ENCODE measurements around the gene CRIM1.

CRIM1 gene

DNA sequence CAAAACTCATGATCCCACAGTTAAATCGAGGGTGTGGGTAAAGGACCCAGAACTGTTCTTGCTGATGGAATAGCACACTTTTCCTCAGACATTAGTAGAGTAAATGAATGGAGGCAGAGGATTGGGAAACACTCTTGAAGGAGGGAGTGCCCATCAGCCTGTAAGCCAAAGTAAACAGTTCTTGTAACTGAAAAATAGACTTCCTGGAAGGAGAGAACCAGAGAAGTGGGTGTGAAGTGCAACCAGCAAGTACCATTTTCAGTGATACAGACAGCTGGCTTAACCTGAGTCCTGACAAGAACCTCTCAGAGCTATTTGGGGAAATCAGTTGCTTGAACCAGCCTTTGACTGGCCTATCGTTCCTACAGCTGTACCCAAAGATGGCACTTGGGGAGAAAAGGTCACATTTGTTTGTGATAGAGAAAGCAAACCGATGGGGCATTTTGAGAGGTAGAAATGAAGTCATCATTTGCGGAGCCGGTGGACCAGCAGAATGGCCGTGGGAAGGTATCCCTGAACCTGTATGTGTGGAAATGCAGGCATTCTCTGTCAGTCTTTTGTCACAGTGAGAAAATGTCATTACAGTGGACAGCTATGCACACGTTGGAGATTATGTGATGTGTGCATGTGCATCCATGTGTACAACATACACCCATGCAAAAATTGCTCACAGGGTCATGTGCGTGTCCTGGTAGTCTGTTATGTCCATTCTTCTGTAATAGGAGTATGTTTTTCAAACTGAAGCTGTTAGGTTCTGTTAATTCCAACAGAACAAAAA is 17.8 kb downstream of the CRIM1 start:
- no peak for DNase-seq (ENCODE audit: low read depth)

- DNase-seq (ENCODE audit: low read depth): no peak
Measured at GRCh38 chr2:36374585-36374984, 19.0 kb downstream of the CRIM1 start.

- no peak for DNase-seq (ENCODE audit: low read depth)
Measured at GRCh38 chr2:36376319-36376765, 20.8 kb downstream of the CRIM1 start.

DNA sequence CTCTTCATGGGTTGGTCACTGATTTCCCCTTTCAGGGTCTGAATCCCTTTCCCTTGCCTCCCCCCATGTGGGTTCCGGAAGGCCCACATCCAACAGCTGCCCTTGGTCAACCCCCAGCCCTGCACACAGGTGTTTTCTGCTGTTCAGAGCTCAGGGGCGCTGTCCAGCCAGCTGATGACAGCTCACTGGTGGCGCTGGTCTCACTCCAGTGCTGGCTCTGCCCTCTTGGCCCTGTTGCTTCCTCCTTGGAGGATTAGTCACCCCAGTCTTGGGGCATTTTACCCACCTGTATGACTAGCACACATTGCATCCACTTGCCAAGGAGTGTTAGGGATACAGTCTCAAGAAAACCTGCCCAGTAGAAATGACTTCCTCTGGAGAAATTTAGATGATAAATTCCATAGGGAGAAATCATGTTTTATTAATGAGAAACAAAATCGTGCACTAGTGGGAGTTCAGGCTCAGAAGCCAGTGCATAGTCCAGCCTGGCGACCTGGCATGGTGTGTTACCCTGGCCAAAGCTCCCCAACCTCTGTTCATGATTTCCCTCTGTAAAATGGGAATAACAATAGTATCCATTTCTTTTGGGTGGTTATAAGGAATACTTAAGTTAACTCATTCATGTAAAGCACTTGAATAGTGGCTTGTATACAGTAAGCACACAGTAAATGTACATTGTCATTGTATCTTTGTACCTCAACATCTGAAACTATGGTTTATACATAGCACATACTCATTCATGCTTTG is 21.6 kb downstream of the CRIM1 start:
- no peak for DNase-seq (ENCODE audit: low read depth)

DNA sequence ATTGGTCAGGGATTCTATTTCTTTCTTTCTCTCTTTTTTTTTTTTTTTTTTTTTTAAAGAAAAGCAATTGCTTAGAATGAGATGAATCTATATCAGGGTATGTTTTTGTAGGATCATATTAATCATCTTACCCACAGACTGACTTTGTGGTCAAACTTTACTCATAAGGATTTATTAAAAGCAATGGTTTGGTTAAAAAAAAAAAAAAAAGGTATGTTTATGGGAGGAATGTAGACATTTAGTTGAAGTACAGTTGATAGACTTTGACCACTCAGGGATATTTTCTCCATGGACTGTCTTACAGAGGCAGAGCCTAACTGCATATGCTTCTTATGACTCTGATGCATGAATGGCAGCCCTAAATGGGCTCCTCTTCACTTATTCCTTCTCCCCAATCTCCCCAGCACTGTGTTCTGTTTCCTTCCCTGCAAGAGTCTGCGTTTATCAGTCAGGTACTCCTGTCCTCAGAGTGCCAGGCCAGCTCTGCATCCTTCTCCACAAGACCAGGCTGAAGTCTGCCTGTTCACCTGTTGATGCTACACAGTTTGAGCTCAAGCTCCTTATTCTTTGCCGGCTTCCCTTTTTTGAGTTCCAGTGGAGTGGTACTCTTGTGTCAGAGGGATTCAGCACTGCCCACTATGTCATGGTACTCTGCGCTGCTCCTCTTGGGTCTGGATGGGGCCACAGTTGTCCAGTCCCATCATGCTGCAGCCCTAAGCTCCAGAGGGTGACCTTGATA is 24.3 kb downstream of the CRIM1 start:
- no peak for DNase-seq (ENCODE audit: low read depth)

DNA sequence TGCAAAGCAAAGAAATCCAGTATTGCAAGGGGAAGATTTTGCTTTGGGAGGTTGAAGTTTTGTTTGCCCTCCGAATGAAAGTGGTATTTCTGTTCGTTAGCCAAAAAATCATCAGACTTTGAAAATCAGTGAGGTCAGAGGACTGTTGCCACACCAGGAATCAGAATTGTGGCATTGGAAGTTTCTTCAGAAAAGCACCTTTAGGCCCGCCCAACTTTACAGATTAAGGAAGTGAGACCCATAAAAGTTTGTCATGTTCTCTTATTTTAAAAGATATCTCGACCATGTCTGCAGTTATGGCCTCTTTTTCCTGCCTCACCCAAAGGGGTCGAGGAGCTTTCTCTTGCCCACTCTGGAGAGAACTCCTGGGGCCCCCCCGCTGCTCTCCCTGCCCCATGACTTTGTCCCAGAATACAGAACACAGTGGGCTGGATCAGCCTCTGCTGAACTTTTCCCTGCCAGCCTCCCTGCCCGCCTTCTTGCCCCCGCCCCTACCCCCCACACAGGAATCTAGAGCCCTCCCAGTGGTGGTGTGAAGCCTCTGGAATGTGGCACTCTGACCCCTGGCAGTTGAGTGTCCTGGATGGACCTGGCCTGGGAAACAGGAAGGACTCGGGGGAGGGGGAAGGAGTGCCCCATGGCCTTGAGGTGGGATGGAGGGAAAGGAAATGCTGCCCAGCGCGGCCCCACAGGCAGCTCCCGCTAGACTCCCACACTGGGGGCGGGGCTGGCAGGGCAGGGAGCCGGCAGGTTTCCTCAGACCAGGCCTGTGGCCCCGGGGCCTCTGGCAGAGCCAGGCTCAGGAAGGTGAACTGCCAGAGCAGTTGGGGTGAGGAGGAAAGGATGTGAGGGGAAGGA is 25.3 kb downstream of the CRIM1 start:
- no peak for DNase-seq (ENCODE audit: low read depth)

GRCh38 chr2:36381993-36382392 is 26.4 kb downstream of the CRIM1 start:
- no peak for DNase-seq (ENCODE audit: low read depth)

GRCh38 chr2:36382472-36382871 is 26.9 kb downstream of the CRIM1 start:
- DNase-seq (ENCODE audit: low read depth): no peak

DNA sequence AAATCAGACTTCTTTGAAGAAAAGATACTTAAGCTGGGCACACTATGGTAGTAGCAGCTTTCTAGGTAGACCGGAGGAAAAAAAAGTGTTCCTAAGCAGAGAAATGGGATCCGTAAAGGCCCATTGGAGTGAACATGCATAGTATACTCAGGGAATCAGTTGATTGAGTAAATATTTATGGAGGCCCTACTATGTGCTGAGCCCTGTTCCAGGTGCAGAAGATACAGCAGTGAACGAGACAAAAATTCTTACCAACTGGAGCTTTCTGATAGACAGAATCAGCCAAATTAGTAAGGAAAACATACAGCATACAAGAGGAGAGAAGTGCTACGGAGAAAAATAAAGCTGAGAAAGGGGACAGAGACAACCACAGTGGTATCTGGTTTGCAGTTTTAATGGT is 28.1 kb downstream of the CRIM1 start:
- no peak for DNase-seq (ENCODE audit: low read depth)

DNA sequence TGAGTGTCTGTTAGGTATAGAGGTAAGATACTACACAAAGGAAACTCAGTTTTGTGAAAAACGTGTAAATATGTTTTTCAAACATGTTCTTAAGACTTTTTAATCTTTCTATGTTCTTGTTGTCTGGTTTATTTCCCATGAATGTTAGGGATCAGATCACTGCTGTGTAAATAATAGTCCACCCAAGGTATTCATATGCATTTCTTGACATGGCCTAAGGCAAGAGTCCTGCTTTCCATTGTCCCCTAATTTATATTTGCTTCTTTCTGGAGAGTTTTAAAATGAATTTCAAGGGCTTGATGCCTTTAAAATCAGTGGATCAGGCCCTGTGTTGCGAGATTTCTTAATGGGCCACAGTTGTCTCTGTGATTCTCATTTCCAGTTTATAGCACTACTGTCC is 28.9 kb downstream of the CRIM1 start:
- DNase-seq (ENCODE audit: low read depth): no peak

GRCh38 chr2:36385603-36386002 is 30.0 kb downstream of the CRIM1 start:
- no peak for DNase-seq (ENCODE audit: low read depth)

DNA sequence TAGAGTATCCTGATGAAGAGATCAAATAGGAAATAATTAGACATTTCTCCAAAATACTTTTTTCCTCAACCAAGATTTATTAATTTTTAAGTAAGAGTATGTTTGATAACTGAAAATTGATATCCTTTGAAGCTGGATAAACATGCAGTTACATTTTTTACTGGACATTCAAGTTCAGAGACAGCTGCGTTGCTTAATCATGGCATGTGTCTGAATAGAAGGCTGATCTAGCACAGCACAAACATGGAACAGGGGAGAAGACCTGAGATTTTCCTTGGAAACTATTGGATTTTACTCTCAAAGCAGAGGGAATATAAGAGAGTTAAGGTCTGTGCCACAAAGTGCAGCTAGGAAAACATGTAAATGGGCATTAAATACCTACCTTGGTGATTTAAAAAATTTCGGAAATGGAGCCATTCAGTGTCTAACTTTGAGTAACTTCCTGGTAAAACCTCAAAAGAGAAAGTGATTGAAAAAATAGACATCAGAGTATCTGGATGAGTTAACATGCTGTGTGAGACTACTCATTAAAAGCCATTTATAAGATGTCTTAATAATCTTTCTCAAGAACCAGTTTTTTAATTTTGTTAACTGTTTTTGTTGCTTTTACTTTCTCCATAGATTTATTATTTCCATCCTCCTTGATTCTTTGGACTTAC is 31.8 kb downstream of the CRIM1 start:
- no peak for DNase-seq (ENCODE audit: low read depth)

GRCh38 chr2:36388472-36388871 is 32.9 kb downstream of the CRIM1 start:
- no peak for DNase-seq (ENCODE audit: low read depth)

DNA sequence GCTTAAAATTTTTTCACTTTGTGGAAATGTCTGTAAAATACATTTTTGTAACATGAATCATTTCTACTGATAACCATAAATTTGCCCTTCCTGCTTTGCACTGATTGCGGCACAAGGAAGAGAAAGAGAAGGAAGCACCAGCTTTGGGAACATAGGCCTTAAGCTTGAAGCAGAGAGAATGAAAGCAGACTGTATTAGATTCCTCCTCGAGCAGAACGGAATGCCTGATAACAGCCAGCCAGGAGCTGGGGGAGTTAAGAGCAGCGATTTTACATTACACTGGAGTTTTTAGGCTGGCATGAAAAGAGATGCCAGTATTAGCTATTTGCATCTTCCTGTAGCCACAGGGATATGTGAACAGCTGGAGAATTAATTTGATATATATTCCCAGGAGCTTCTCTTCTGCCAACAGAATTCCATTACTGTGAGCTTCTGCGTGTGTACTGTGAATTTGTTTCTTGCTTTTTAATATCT is 33.5 kb downstream of the CRIM1 start:
- DNase-seq (ENCODE audit: low read depth): no peak

DNA sequence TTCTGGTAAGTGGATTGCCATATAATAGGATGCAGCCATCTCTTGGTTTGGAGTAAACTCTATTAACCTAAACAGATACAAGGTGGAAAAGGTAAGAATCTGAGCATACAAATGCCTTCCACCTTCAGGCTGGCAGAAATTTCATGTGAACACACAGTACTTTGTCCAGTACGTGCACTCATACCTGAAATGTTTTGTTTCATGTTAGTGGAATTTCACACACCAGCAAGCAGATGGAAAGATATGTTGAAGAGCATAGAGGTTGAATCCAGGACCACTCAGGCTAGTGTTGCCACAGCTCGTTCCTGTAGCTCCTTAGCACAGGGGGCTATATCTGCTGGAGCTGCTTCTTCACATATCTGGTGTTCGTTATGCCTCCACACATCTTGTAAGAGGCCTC is 34.0 kb downstream of the CRIM1 start:
- no peak for DNase-seq (ENCODE audit: low read depth)

- DNase-seq (ENCODE audit: low read depth): no peak
Measured at GRCh38 chr2:36392571-36393255, 37.1 kb downstream of the CRIM1 start.

GRCh38 chr2:36393738-36394256 is 38.2 kb downstream of the CRIM1 start:
- DNase-seq (ENCODE audit: low read depth): no peak

- no peak for DNase-seq (ENCODE audit: low read depth)
Measured at GRCh38 chr2:36394804-36395203, 39.2 kb downstream of the CRIM1 start.

DNA sequence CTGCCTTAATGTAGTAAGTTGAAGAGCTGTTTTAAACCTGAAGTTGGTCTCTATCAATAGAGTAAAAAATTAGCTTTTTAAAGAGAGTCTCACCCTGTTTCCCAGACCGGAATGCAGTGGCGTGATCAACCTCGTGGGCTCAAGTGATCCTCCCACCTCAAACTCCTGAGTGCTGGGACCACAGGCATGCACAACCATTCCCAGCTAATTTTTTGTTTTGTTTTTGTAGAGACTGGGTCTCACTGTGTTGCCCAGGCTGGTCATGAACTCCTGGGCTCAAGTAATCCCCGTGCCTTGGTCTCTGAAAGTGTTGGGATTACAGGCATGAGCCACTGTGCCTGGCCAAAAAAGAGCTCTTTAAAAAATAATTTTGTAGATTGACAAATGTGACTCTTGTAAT is 40.3 kb downstream of the CRIM1 start:
- no peak for DNase-seq (ENCODE audit: low read depth)

- DNase-seq (ENCODE audit: low read depth): no peak
Measured at GRCh38 chr2:36396878-36397539, 41.4 kb downstream of the CRIM1 start.
